Liver (tissue), 9 donors: ENCODE data around the gene CHSY1. TPM values are rescaled to one million over a fixed set of nuclear protein-coding genes. Genes with fewer than 3 reads are reported as not detected.
A peak's percentile ranks its signal among the peaks of the same experiment; 100 is the strongest.

Experiments
- DNase-seq: peaks from one replicate; pipeline ENCODE4 v3.0.0-alpha.2; 2017; ENCODE audit warnings: low spot score
- H3K27ac ChIP-seq, 2 donors: one replicate each; pipeline ENCODE4 v1.7.0; 2013; ENCODE audit warnings: inconsistent platforms in 2 of 2, low read length in 2 of 2, control low read depth in 1 of 2, low read depth in 1 of 2, mild to moderate bottlenecking in 1 of 2
- H3K27me3 ChIP-seq, 4 donors: one replicate each; pipeline versions ENCODE4 v1.6.1 to v1.7.0; 2013; ENCODE audit warnings: low read length in 3 of 4, inconsistent platforms in 1 of 4, mild to moderate bottlenecking in 1 of 4, moderate library complexity in 1 of 4; ENCODE audit not compliant: control insufficient read depth in 4 of 4, insufficient read depth in 4 of 4
- H3K36me3 ChIP-seq, 4 donors: one replicate each; pipeline versions ENCODE4 v1.6.1 to v1.7.0; 2013; ENCODE audit warnings: low read length in 3 of 4, mild to moderate bottlenecking in 3 of 4, low read depth in 1 of 4, moderate library complexity in 1 of 4; ENCODE audit not compliant: control insufficient read depth in 4 of 4, insufficient read depth in 3 of 4
- H3K4me1 ChIP-seq, 4 donors: one replicate each; pipeline versions ENCODE4 v1.6.1 to v1.7.0; 2013; ENCODE audit warnings: low read length in 3 of 4, mild to moderate bottlenecking in 3 of 4, moderate library complexity in 1 of 4; ENCODE audit not compliant: control insufficient read depth in 4 of 4, insufficient read depth in 4 of 4
- H3K4me3 ChIP-seq, 3 donors: one replicate each; pipeline versions ENCODE4 v1.6.1 to v1.7.0; 2013; ENCODE audit warnings: low read length in 3 of 3, control low read depth in 1 of 3, low read depth in 1 of 3, mild to moderate bottlenecking in 1 of 3
- H3K9ac ChIP-seq, 2 donors: one replicate each; pipeline ENCODE4 v1.7.0; 2013; ENCODE audit warnings: low read length in 2 of 2, mild to moderate bottlenecking in 2 of 2, moderate library complexity in 2 of 2, control low read depth in 1 of 2, low read depth in 1 of 2
- H3K9me3 ChIP-seq, 4 donors: one replicate each; pipeline versions ENCODE4 v1.6.1 to v1.7.0; 2013; ENCODE audit warnings: low read length in 3 of 4; ENCODE audit not compliant: control insufficient read depth in 4 of 4
- ATF3 ChIP-seq: IDR thresholded peaks from 2 replicates; pipeline ENCODE4 v1.6.1; 2016; ENCODE audit warnings: antibody characterized with exemption
- EGR1 ChIP-seq, 2 donors: IDR thresholded peaks; 2 replicates each; pipeline ENCODE4 v1.6.1; 2016 to 2018; ENCODE audit warnings: antibody characterized with exemption in 2 of 2, low read depth in 2 of 2
- FOXA1 ChIP-seq: IDR thresholded peaks from 2 replicates; pipeline ENCODE4 v1.6.1; 2016; ENCODE audit warnings: antibody characterized with exemption
- FOXA2 ChIP-seq: IDR thresholded peaks from 2 replicates; pipeline ENCODE4 v1.6.1; 2016; ENCODE audit warnings: antibody characterized with exemption
- GABPA ChIP-seq, 2 donors: IDR thresholded peaks in 1 of 2; conservative IDR thresholded peaks in 1 of 2; 2 replicates each; pipeline ENCODE4 v1.6.1; 2016; ENCODE audit warnings: antibody characterized with exemption in 2 of 2, mild to moderate bottlenecking in 1 of 2, moderate library complexity in 1 of 2
- HNF4A ChIP-seq, 2 donors: conservative IDR thresholded peaks; 2 replicates each; pipeline ENCODE4 v1.6.1; 2016; ENCODE audit warnings: antibody characterized with exemption in 2 of 2, mild to moderate bottlenecking in 2 of 2
- HNF4G ChIP-seq: IDR thresholded peaks from 2 replicates; pipeline ENCODE4 v1.6.1; 2016; ENCODE audit warnings: antibody characterized with exemption
- JUND ChIP-seq, 2 donors: IDR thresholded peaks; 2 replicates each; pipeline ENCODE4 v1.6.1; 2016; ENCODE audit warnings: antibody characterized with exemption in 2 of 2
- MAX ChIP-seq: IDR thresholded peaks from 2 replicates; pipeline ENCODE4 v1.6.1; 2016; ENCODE audit warnings: antibody characterized with exemption
- NR2F2 ChIP-seq: IDR thresholded peaks from 2 replicates; pipeline ENCODE4 v1.6.1; 2016; ENCODE audit warnings: antibody characterized with exemption
- RAD21 ChIP-seq, 2 donors: IDR thresholded peaks; 2 replicates each; pipeline ENCODE4 v1.6.1; 2016; ENCODE audit warnings: antibody characterized with exemption in 2 of 2, mild to moderate bottlenecking in 2 of 2
- REST ChIP-seq: IDR thresholded peaks from 2 replicates; pipeline ENCODE4 v1.6.1; 2016; ENCODE audit warnings: antibody characterized with exemption, mild to moderate bottlenecking
- RXRA ChIP-seq, 2 donors: IDR thresholded peaks; 2 replicates each; pipeline ENCODE4 v1.6.1; 2017 to 2018; ENCODE audit warnings: antibody characterized with exemption in 2 of 2, mild to moderate bottlenecking in 1 of 2
- SP1 ChIP-seq: IDR thresholded peaks from 2 replicates; pipeline ENCODE4 v1.6.1; 2018; ENCODE audit warnings: antibody characterized with exemption, mild to moderate bottlenecking
- TAF1 ChIP-seq: conservative IDR thresholded peaks from 2 replicates; pipeline ENCODE4 v1.6.1; 2016; ENCODE audit warnings: antibody characterized with exemption, mild to moderate bottlenecking
- YY1 ChIP-seq: IDR thresholded peaks from 2 replicates; pipeline ENCODE4 v1.6.1; 2016; ENCODE audit warnings: antibody characterized with exemption, mild to moderate bottlenecking
- ZBTB33 ChIP-seq: IDR thresholded peaks from 2 replicates; pipeline ENCODE4 v1.6.1; 2016; ENCODE audit warnings: antibody characterized with exemption
- WGBS: extraction: QIAGEN DNeasy Blood & Tissue Kit; methylation state at CpG from one replicate; pipeline ENCODE4 v1.1.7; 2013; 5-methylcytosine and 5-hydroxymethylcytosine counted together
- polyA plus RNA-seq, 2 donors: library from polyadenylated mRNA; stranded (reverse) in 1 of 2; unstranded in 1 of 2; fragments of 200-250 nt in 1 of 2; fragments of >200 nt in 1 of 2; fragmentation: Nextera tagmentation in 1 of 2; extraction: Ambion mirVana in 1 of 2; gene quantifications; one replicate each; pipeline versions ENCODE4 v1.2.1 to v1.2.3, GENCODE V29; 2013 to 2015
- total RNA-seq, 2 donors: library from RNA; depleted of rRNA; stranded (reverse); fragments of >200 nt; gene quantifications; one replicate each; pipeline ENCODE4 v1.2.3, GENCODE V29; 2014
- TF ChIP-seq, protein P1 (sequence below): fragments of 150-350 bp; IDR thresholded peaks from 2 replicates; pipeline ENCODE4 v1.5.1; 2017; ENCODE audit warnings: improper control_type of control experiment, low read depth, low read length; ENCODE audit not compliant: missing input control
- donor health status: healthy.
- donor health status: healthy.
- donor health status: healthy.
- donor health status: healthy.
- donor health status: healthy.

The CHSY1 gene
- total and polyA plus RNA-seq, 4 donors: 1.4 to 12.3 (median 6.6) TPM

- WGBS: 89% methylated on average over 11 of the region's 11 CpGs
- no peaks in the 10 kb centered on the region for H3K36me3 ChIP-seq
- H3K27me3 ChIP-seq: no peaks in the 10 kb centered on the region
- H3K9me3 ChIP-seq: no peaks in the 10 kb centered on the region
- DNase-seq: no peak
- TF ChIP-seq HNF4G: no peak
- TF ChIP-seq JUND (IDR thresholded peaks at IDR 0.05): no peak
- TF ChIP-seq SP1: no peak
- TF ChIP-seq, protein P1, sequence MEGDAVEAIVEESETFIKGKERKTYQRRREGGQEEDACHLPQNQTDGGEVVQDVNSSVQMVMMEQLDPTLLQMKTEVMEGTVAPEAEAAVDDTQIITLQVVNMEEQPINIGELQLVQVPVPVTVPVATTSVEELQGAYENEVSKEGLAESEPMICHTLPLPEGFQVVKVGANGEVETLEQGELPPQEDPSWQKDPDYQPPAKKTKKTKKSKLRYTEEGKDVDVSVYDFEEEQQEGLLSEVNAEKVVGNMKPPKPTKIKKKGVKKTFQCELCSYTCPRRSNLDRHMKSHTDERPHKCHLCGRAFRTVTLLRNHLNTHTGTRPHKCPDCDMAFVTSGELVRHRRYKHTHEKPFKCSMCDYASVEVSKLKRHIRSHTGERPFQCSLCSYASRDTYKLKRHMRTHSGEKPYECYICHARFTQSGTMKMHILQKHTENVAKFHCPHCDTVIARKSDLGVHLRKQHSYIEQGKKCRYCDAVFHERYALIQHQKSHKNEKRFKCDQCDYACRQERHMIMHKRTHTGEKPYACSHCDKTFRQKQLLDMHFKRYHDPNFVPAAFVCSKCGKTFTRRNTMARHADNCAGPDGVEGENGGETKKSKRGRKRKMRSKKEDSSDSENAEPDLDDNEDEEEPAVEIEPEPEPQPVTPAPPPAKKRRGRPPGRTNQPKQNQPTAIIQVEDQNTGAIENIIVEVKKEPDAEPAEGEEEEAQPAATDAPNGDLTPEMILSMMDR: no peak
- no peak for TF ChIP-seq FOXA1
- no peak for TF ChIP-seq RXRA (IDR thresholded peaks at IDR 0.05)
- no peak for TF ChIP-seq GABPA (IDR thresholded peaks at IDR 0.05 in 1 of 2, conservative IDR thresholded peaks at IDR 0.05 in 1 of 2)
- no peak for TF ChIP-seq FOXA2
- TF ChIP-seq ATF3: no peak
- TF ChIP-seq EGR1 (IDR thresholded peaks at IDR 0.05; ENCODE audit: low read depth in 2 of 2): no peak
- TF ChIP-seq MAX: no peak
- TF ChIP-seq YY1: no peak
- no peak for TF ChIP-seq NR2F2
- TF ChIP-seq RAD21 (IDR thresholded peaks at IDR 0.05): no peak
- no peak for TF ChIP-seq HNF4A (conservative IDR thresholded peaks at IDR 0.05)
- TF ChIP-seq REST: no peak
- TF ChIP-seq ZBTB33: no peak
- no peak for TF ChIP-seq TAF1
- H3K9ac ChIP-seq: peak overlapping the region in 1 of 2 donors; percentile 12
- H3K27ac ChIP-seq: no peak overlapping the region
- H3K4me1 ChIP-seq: peaks cover 3 to 24% (median 10%) of the 10 kb centered on the region in 4 donors
- H3K4me3 ChIP-seq: no peak overlapping the region
Measured at GRCh38 chr15:101254157-101255050, 2.6 kb upstream of the CHSY1 start.
